Chondrocyte (in vitro differentiated cells): Measurements from ENCODE around the gene RPL4. TPM values are rescaled to one million over a fixed set of nuclear protein-coding genes. Genes with fewer than 3 reads are reported as not detected.

Experiments used
- DNase-seq: peaks from one replicate; pipeline ENCODE4 v3.0.0; 2021; ENCODE audit warnings: mixed read lengths, low spot score
- H3K27ac Mint-ChIP-seq: one replicate; pipeline ENCODE4 v1.8.0; 2021; ENCODE audit warnings: mild to moderate bottlenecking, moderate library complexity, mixed read lengths; ENCODE audit not compliant: unreplicated experiment
- H3K27me3 Mint-ChIP-seq: 2 replicates; pipeline ENCODE4 v1.8.0; 2021; ENCODE audit warnings: low read depth, mixed read lengths
- H3K36me3 Mint-ChIP-seq: 2 replicates; pipeline ENCODE4 v1.8.0; 2021; ENCODE audit warnings: low read depth, mixed read lengths
- H3K4me1 Mint-ChIP-seq: 2 replicates; pipeline ENCODE4 v1.8.0; 2021; ENCODE audit warnings: low read depth, mild to moderate bottlenecking, mixed read lengths
- H3K4me3 Mint-ChIP-seq: one replicate; pipeline ENCODE4 v1.8.0; 2021; ENCODE audit warnings: mild to moderate bottlenecking, moderate library complexity, mixed read lengths; ENCODE audit not compliant: unreplicated experiment
- H3K9me3 Mint-ChIP-seq: 2 replicates; pipeline ENCODE4 v1.8.0; 2021; ENCODE audit warnings: low read depth, mixed read lengths
- CTCF ChIP-seq: fragments of 200-600 bp; sonication (generic); IDR thresholded peaks from 2 replicates; pipeline ENCODE4 v1.5.0; 2021; ENCODE audit warnings: antibody characterized with exemption, mild to moderate bottlenecking, moderate library complexity
- total RNA-seq: library from RNA; stranded (reverse); gene quantifications from 3 replicates; pipeline ENCODE4 v1.2.1, GENCODE V29; 2021

The RPL4 gene
- total RNA-seq, 1 donor from 2014 or later = 1,774 TPM

GRCh38 chr15:66497502-66498455, 6.9 kb downstream of the RPL4 start, which contains the start of gene SNAPC5:
SNAPC5 (minus strand) TSS chr15:66497762; CDS start chr15:66497731, 31 bp downstream.
- H3K4me3 Mint-ChIP-seq = peak within 1 kb of the TSS; percentile 90
- H3K36me3 Mint-ChIP-seq = peaks cover 36% of the 10 kb centered on the region
- peak; percentile 99 for TF ChIP-seq CTCF
- peak; percentile 97 for DNase-seq
- H3K27ac Mint-ChIP-seq = peak within 1 kb of the TSS; percentile 92
- no peaks in the 10 kb centered on the region for H3K9me3 Mint-ChIP-seq
- H3K27me3 Mint-ChIP-seq = no peaks in the 10 kb centered on the region
- peaks cover 24% of the 10 kb centered on the region for H3K4me1 Mint-ChIP-seq

DNA sequence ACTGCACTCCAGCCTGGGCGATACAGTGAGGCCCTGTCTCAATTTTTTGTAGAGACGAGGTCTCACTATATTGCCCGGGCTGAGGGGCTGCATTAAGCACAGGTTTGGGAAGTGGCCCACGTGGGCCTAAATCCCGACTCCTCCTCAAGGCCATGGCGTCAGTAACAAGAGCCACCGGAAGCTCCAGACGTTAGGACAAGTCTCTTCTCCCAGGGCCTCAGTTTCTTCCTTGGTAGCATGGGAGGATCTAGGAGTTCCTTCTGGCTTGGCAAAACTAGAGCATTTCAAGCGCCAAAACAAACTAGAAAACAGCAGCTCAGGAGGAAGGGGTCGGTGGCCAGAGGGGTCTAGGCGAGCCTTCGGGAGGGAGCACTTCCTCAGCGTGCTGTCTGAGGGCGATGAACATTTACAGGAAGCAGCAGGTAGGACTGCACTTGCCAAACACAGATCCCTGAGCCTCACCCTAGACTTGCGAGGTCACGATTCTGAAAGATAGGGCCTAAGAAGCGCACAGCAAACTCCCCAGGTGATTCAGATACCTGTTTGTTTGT, 7.6 kb downstream of the RPL4 start:
- DNase-seq = no peak
- Mint-ChIP-seq H3K4me3 (peak overlapping the region; percentile 90), H3K27ac (peak overlapping the region; percentile 92), H3K4me1 (peaks cover 17% of the 10 kb centered on the region), H3K27me3 (no peaks in the 10 kb centered on the region), H3K36me3 (peaks cover 31% of the 10 kb centered on the region), H3K9me3 (no peaks in the 10 kb centered on the region)
- no peak for TF ChIP-seq CTCF

DNA sequence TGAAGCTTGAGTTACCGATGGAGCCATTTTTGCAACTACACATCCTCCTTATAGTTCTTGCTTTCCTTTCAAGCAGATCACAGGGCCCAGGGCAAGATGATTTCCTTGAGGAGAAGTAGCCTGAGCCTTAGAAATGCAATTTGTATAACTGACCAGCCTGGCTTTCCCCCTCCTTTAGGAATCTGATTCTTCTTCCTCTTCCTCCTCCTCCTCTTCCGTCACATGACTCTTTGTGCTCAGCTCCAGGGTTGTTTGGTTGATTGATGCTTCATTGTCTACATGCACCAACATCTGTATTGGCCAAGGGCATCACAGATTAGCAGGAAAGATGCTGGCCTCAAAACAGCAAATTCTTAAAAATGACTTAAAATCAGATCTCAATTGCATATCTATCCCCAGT, 10.4 kb downstream of the RPL4 start:
- no peak for DNase-seq
- peaks cover 15% of the 10 kb centered on the region for H3K4me1 Mint-ChIP-seq

DNA sequence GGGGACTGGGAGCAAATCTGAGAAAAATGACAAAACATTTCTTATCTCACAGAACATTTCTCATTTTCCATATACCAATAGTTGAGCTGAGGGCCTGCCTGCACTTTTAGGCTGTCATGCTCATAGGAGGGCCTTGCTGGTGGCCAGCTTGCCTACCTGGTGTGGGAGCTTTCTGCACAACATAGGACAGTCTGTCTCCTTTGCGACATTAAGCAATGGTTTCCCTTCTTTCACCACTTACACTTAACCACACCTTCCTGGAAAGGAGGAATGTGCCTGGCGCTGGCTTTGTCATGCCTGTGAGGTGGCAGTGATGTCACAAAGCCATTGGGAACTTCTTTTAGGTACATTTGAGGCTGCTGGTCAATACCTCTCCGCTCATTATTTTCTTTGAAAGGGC, 12.8 kb downstream of the RPL4 start:
- DNase-seq = no peak
- H3K9me3 Mint-ChIP-seq = no peaks in the 10 kb centered on the region
- peaks cover 7% of the 10 kb centered on the region for H3K36me3 Mint-ChIP-seq
- no peak overlapping the region for H3K27ac Mint-ChIP-seq
- no peak overlapping the region for H3K4me3 Mint-ChIP-seq
- no peaks in the 10 kb centered on the region for H3K27me3 Mint-ChIP-seq
- H3K4me1 Mint-ChIP-seq = peaks cover 6% of the 10 kb centered on the region
- no peak for TF ChIP-seq CTCF

More for the DNA sequence above, 10.4 kb downstream of the RPL4 start:
- Mint-ChIP-seq H3K36me3 (peaks cover 14% of the 10 kb centered on the region), H3K4me3 (no peak overlapping the region), H3K9me3 (no peaks in the 10 kb centered on the region), H3K27ac (no peak overlapping the region), H3K27me3 (no peaks in the 10 kb centered on the region)
- no peak for TF ChIP-seq CTCF

DNA sequence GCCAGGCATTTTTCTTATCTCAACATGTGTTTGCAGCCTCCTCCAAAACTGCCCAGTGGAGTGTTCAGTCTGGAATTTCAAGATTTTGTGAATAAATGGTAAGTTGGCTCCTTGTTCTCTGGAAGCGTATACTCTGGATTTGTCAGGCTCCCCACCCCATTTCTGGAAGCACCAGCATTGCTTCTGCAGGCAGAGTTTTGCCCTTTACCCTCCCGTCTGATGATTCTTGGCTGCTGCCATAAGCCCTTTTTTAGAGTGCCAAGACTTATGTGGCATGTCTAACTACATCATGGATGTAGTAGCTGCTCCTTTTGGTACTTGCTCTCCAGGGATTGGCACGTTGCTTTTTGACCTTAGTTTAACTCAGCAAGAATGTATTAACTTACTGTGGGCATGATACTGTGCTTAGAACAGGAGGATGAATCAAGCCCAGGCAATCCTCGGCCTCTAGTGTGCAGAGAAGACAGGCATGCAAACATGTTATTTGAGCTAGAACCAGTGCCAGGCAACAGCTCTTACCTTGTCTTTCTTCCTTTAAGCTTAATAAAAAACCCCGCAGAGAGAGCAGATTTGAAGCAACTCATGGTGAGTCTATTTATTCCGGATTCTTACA, 15.4 kb downstream of the RPL4 start:
- no peaks in the 10 kb centered on the region for H3K27me3 Mint-ChIP-seq
- no peak for TF ChIP-seq CTCF
- H3K9me3 Mint-ChIP-seq = no peaks in the 10 kb centered on the region
- peaks cover 10% of the 10 kb centered on the region for H3K36me3 Mint-ChIP-seq
- no peak overlapping the region for H3K27ac Mint-ChIP-seq
- no peak for DNase-seq
- no peaks in the 10 kb centered on the region for H3K4me1 Mint-ChIP-seq
- no peak overlapping the region for H3K4me3 Mint-ChIP-seq
